ENCODE results near the gene ITFG2. TPM values are rescaled to one million over a fixed set of nuclear protein-coding genes. Genes with fewer than 3 reads are reported as not detected.
"Not testable (repeated sequence)": the region's sequence is repeated elsewhere in the genome, so short reads cannot be mapped to it uniquely, and the experiment has no call there.

Gene ITFG2
- 10 to 100 TPM; 66.2 to 66.8 TPM for total RNA-seq

DNA sequence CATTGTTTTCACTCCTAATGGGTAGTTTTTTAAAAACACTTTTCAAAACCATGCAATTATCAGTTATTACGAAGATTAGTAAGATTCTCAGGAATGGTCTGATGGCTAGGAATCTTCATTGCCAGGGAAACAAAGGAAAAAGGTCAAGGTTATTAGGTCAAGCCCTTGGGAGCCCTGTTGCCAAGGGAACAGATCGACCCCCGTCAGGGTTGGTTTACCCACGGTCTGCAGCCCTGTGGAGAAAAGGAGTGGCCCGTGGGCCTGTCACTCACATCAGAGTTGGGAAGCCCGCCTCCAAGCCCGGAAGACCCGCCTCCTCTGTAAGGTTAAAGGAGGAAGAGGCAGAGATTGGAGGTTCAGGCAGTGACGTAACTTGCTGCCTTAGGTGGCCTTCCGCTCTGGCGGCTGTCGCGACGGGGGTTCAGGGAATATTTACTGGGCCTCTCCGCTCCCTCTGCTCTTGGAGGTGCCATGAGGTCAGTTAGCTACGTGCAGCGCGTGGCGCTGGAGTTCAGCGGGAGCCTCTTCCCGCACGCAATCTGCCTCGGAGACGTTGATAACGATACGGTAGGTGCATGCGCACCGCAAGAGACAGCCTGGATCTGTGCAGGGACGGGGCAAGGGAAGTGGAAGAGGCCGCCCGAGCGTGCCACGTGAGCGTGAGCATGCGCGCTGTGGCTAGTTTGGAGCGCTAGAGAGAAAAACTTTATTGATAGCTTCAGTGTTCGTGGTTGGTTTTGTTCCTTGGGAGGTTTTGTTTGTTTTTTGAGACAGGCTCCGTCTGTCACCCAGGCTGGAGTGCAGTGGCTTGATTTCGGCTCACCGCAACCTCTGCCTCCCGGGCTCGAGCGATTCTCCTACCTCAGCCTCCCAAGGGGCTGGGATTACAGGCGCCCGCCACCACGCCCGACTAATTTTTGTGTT, at the start of gene ITFG2:
ITFG2 (plus strand) TSS at position 379 of the 924 bp plus-strand sequence; CDS start at position 472, 93 bp downstream.
- peak within 1 kb of the TSS; percentile 99 for H3K4me3 Mint-ChIP-seq
- H3K27ac Mint-ChIP-seq = peak within 1 kb of the TSS; percentile 99
- POLR2A ChIA-PET = interaction anchor here (1.3 to 3.5 kb wide), 4 partner anchors 17 to 130 kb away, joined by 3 to 23 read pairs (median 14); partner anchors contain the start of genes FKBP4, FOXM1 and RHNO1
- peaks cover 22% of the 10 kb centered on the region for H3K4me1 Mint-ChIP-seq
- H3K9me3 Mint-ChIP-seq = no peaks in the 10 kb centered on the region
- H3K36me3 Mint-ChIP-seq = peaks cover 4% of the 10 kb centered on the region
- no peaks in the 10 kb centered on the region for H3K27me3 Mint-ChIP-seq
- DNase-seq = peak; percentile 92
- peak; percentile 93 for ATAC-seq (ENCODE audit: low read depth)

DNA sequence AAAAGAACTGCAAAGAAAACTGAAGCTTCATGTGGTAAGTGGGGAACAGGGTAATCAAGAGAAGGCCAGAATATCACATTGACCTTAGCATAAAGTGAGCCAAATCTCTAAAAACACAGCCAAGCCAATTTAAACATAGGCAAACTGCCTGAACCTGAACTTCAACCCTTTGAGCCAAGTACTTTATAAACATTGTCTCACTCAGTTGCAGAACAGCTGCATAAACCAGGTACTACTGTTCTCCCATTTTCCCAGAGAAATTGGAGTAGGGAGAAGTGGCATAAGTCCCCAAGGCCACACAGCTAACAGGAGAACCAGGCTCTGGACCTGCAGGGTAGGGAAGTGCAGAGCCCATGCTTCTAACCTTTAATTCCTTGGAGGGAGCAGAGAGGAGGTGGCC, 48.1 kb upstream of the ITFG2 start:
- no peak for DNase-seq
- H3K27me3 Mint-ChIP-seq = no peaks in the 10 kb centered on the region
- H3K36me3 Mint-ChIP-seq = no peaks in the 10 kb centered on the region
- H3K9me3 Mint-ChIP-seq = no peaks in the 10 kb centered on the region
- POLR2A ChIA-PET = no interaction called here
- no peak overlapping the region for H3K27ac Mint-ChIP-seq
- peaks cover 1% of the 10 kb centered on the region for H3K4me1 Mint-ChIP-seq
- ATAC-seq (ENCODE audit: low read depth) = no peak
- H3K4me3 Mint-ChIP-seq = no peak overlapping the region

DNA sequence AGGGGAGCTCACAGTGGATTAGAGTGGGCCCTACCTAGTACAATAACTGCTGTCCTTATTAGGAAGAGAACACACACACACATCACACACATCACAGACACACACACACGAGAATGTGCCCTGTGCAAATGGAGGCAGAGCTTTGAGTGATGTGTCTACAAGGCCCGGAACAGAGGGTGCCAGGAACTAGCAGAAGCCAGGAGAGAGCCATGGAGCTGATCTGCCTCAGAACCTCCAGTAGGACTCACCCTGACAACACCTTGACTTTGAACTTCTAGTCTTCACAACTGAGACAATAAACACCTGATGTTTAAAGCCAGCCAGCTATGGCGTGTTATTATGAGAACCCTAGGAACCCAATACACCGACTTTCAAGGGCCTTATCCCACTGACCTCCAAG, 47.4 kb upstream of the ITFG2 start:
- Mint-ChIP-seq H3K36me3 (no peaks in the 10 kb centered on the region), H3K4me1 (peaks cover 1% of the 10 kb centered on the region), H3K4me3 (no peak overlapping the region), H3K27ac (no peak overlapping the region), H3K27me3 (no peaks in the 10 kb centered on the region), H3K9me3 (no peaks in the 10 kb centered on the region)
- POLR2A ChIA-PET = no interaction called here
- DNase-seq (no peak), ATAC-seq (ENCODE audit: low read depth) (no peak)

GRCh38 chr12:2765608-2766007, 46.9 kb upstream of the ITFG2 start:
- H3K36me3 Mint-ChIP-seq = no peaks in the 10 kb centered on the region
- no peak overlapping the region for H3K27ac Mint-ChIP-seq
- POLR2A ChIA-PET = no interaction called here
- H3K27me3 Mint-ChIP-seq = no peaks in the 10 kb centered on the region
- DNase-seq (no peak), ATAC-seq (ENCODE audit: low read depth) (no peak)
- H3K4me1 Mint-ChIP-seq = peaks cover 1% of the 10 kb centered on the region
- H3K9me3 Mint-ChIP-seq = no peaks in the 10 kb centered on the region
- no peak overlapping the region for H3K4me3 Mint-ChIP-seq

DNA sequence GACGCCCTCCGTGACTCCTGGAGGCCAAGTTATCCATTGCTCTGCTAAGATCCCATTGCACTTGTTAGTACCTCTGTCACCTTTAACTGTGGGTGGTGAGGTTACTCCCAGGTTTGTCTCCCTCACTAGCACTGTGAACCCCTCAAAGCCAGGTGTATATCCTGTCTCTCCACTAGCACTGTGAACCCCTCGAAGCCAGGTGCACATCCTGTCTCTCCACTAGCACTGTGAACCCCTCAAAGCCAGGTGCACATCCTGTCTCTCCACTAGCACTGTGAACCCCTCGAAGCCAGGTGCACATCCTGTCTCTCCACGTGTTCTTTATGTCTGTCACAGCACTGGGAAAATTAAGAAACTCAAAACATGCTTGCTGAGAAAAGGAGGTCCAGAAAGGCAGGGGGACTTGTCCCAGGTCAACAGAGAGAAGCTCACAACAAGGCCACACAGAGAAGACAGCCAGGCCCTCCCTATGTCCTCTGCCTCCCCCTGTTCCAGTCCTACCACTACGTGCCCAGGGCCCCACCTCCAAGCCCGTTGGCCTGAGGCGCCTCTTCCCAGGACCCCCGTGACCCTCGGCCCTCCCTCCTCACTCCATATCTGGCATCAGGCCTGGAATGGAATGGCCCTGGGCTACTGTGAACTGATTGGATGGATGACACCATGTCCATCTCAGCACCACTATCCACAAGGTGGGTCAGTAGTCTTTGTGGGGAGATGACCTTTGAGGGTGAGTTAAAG, 44.1 kb upstream of the ITFG2 start:
- no peak overlapping the region for H3K27ac Mint-ChIP-seq
- ATAC-seq (ENCODE audit: low read depth) (no peak), DNase-seq (no peak)
- H3K27me3 Mint-ChIP-seq = no peaks in the 10 kb centered on the region
- no peaks in the 10 kb centered on the region for H3K9me3 Mint-ChIP-seq
- H3K36me3 Mint-ChIP-seq = no peaks in the 10 kb centered on the region
- peaks cover 1% of the 10 kb centered on the region for H3K4me1 Mint-ChIP-seq
- H3K4me3 Mint-ChIP-seq = no peak overlapping the region
- POLR2A ChIA-PET = no interaction called here

DNA sequence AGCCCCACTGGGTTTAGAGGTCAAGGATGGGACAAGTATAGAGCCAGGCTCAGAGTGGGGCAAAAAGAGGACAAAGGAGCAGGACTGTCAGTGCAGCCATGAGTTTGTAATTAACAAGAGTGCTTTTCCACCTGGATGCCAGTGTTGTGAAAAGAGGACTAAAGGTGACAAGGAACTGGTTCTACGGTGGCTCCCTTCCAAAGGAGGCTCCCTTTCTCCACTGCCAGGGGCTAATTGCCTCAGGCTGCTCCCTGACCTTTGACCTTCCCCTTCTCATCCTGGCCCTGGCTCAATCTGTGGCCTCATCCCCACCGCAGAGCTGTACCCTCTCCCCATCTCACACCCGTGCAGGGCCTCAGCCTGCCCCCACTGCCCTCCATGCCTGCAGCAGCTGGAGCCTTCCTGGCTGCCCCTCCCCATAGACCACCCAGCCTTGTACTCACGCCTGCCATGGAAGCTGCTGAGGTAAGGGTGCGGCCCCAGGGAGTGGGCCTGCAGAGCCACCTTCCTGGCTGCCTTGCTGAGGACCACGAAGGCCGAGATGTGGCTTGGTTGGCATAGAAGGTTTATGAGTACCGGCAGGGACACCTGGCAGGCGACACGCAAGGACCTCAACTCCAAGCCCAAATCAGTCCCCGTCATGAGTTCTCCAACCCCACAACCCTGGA, 42.5 kb upstream of the ITFG2 start:
- no peak overlapping the region for H3K4me3 Mint-ChIP-seq
- H3K36me3 Mint-ChIP-seq = no peaks in the 10 kb centered on the region
- POLR2A ChIA-PET = no interaction called here

DNA sequence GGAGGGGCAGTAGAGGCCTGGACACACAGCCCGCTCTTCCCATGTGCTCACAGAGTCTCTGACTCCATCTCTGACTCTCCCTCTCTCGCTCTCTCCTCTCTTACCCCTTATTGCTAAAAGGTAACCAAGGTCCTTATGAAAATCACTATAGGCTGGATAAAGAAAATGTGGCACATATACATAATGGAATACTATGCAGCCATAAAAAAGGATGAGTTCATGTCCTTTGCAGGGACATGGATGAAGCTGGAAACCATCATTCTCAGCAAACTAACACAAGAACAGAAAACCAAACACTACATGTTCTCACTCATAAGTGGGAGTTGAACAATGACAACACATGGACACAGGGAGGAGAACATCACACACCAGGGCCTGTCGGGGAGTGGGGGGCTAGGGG, 41.9 kb upstream of the ITFG2 start:
- H3K4me3 Mint-ChIP-seq; H3K27me3 Mint-ChIP-seq; H3K27ac Mint-ChIP-seq; DNase-seq; POLR2A ChIA-PET; H3K9me3 Mint-ChIP-seq; ATAC-seq (ENCODE audit: low read depth); H3K36me3 Mint-ChIP-seq; H3K4me1 Mint-ChIP-seq: not testable (repeated sequence)

More for the DNA sequence above, 42.5 kb upstream of the ITFG2 start:
- DNase-seq = no peak
- Mint-ChIP-seq H3K27ac (no peak overlapping the region), H3K4me1 (peaks cover 1% of the 10 kb centered on the region), H3K9me3 (no peaks in the 10 kb centered on the region), H3K27me3 (no peaks in the 10 kb centered on the region)
- ATAC-seq (ENCODE audit: low read depth) = no peak

GRCh38 chr12:2772370-2772769, 40.1 kb upstream of the ITFG2 start:
- H3K36me3 Mint-ChIP-seq = no peaks in the 10 kb centered on the region
- H3K9me3 Mint-ChIP-seq = no peaks in the 10 kb centered on the region
- POLR2A ChIA-PET = no interaction called here
- H3K27me3 Mint-ChIP-seq = peaks cover 2% of the 10 kb centered on the region
- DNase-seq = no peak
- no peak overlapping the region for H3K27ac Mint-ChIP-seq
- no peak for ATAC-seq (ENCODE audit: low read depth)
- H3K4me1 Mint-ChIP-seq = peaks cover 1% of the 10 kb centered on the region
- no peak overlapping the region for H3K4me3 Mint-ChIP-seq

GRCh38 chr12:2773199-2773875, 39.1 kb upstream of the ITFG2 start:
- Mint-ChIP-seq H3K36me3 (no peaks in the 10 kb centered on the region), H3K27ac (no peak overlapping the region), H3K9me3 (no peaks in the 10 kb centered on the region), H3K27me3 (peaks cover 7% of the 10 kb centered on the region), H3K4me1 (peaks cover 3% of the 10 kb centered on the region), H3K4me3 (no peak overlapping the region)
- POLR2A ChIA-PET = no interaction called here
- ATAC-seq (ENCODE audit: low read depth) (no peak), DNase-seq (no peak)

- H3K27ac Mint-ChIP-seq = no peak overlapping the region
- POLR2A ChIA-PET = no interaction called here
Measured at GRCh38 chr12:2775431-2775830, 37.0 kb upstream of the ITFG2 start.

DNA sequence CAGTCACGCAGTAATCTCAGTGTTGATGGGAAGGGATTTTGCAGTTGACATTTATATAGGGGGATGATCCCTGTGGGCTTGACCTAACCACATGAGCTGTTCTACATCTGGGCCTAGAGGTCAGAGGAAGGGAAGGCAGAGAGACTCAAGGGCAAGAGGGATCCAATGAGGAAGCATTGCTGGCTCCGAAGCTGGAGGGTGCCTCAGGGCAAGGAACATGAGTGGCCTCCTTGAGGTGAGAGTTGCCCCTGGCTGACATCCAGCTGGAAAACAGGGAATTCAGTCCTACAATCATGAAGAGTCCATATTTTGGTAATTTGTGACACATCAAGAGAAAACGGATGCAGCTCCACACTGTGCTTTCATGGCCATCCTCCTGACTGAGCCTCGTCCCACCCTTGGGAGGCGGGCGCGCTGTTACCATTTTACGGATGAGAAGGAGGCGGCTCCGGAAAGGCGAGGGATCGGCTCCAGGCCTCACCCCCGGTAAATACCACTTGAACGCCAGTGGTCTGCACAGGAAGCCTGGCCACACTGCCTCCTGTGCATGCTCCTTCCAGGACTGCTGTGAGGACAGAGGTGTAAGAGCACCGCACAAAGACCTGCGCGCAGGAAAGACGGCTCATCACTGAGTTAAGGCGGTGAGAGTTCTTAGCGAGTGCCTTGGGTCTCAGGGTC, 36.2 kb upstream of the ITFG2 start:
- H3K27ac Mint-ChIP-seq = no peak overlapping the region
- H3K4me3 Mint-ChIP-seq = no peak overlapping the region
- DNase-seq = no peak
- H3K4me1 Mint-ChIP-seq = peaks cover 1% of the 10 kb centered on the region
- ATAC-seq (ENCODE audit: low read depth) = no peak
- no peaks in the 10 kb centered on the region for H3K9me3 Mint-ChIP-seq
- peaks cover 12% of the 10 kb centered on the region for H3K27me3 Mint-ChIP-seq
- no peaks in the 10 kb centered on the region for H3K36me3 Mint-ChIP-seq
- POLR2A ChIA-PET = no interaction called here

More at GRCh38 chr12:2775431-2775830, 37.0 kb upstream of the ITFG2 start:
- H3K27me3 Mint-ChIP-seq = peaks cover 12% of the 10 kb centered on the region
- H3K4me3 Mint-ChIP-seq = no peak overlapping the region
- H3K9me3 Mint-ChIP-seq = no peaks in the 10 kb centered on the region
- H3K4me1 Mint-ChIP-seq = peaks cover 1% of the 10 kb centered on the region
- ATAC-seq (ENCODE audit: low read depth) (no peak), DNase-seq (no peak)
- no peaks in the 10 kb centered on the region for H3K36me3 Mint-ChIP-seq

DNA sequence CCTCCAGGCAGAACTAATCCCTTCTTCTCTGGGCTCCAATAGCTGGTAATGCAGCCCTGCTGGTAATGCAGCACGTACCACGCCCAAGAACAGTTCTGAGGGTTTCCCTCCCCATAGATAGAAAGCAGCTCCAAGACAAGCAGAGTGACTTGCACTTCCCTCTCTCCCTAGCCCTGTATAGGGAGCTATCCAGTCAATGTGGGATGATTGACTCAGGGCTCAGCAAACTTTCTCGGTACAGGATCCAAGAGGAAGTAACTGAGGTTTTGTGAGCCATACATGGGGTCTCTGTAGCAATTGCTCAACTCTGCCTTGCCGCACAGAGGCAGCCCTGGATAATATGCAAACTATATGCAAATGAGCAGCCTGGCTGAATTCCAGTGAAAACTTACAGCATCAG, 33.2 kb upstream of the ITFG2 start:
- Mint-ChIP-seq H3K27ac (no peak overlapping the region), H3K4me1 (peaks cover 10% of the 10 kb centered on the region), H3K9me3 (no peaks in the 10 kb centered on the region), H3K4me3 (no peak overlapping the region), H3K27me3 (peaks cover 31% of the 10 kb centered on the region), H3K36me3 (no peaks in the 10 kb centered on the region)
- no peak for DNase-seq
- no peak for ATAC-seq (ENCODE audit: low read depth)
- POLR2A ChIA-PET = no interaction called here

Measured in activated naive CD8-positive, alpha-beta T cell treated with anti-CD3 and anti-CD28 coated beads, Interleukin-2, amount 10 ng/mL, durations not matched to agents 7 days and 5 days (primary cell).